Mucosa of descending colon (tissue), 3 donors: ENCODE data around the gene SYNDIG1. TPM values are rescaled to one million over a fixed set of nuclear protein-coding genes. Genes with fewer than 3 reads are reported as not detected.

Experiments
- ATAC-seq: fragments of 200-7000 bp; cut with Tn5 transposase; one replicate; pipeline ENCODE4 v1.9.1; 2020; ENCODE audit warnings: mild to moderate bottlenecking, moderate library complexity
- DNase-seq, 3 donors: peaks; one replicate each; pipeline ENCODE4 v3.0.0-alpha.2; 2020
- H3K36me3 ChIP-seq: fragments of 200-600 bp; one replicate; pipeline ENCODE4 v1.8.0; 2021; ENCODE audit warnings: low read depth, mild to moderate bottlenecking
- H3K4me1 ChIP-seq: fragments of 200-600 bp; one replicate; pipeline ENCODE4 v1.8.0; 2021; ENCODE audit warnings: low read depth, mild to moderate bottlenecking
- H3K4me3 ChIP-seq: fragments of 200-600 bp; one replicate; pipeline ENCODE4 v1.8.0; 2021; ENCODE audit warnings: mild to moderate bottlenecking
- H3K9me3 ChIP-seq: fragments of 200-600 bp; one replicate; pipeline ENCODE4 v1.8.0; 2021; ENCODE audit warnings: mild to moderate bottlenecking
- intact Hi-C, 2 donors: fragments of 100-400 bp; cut with DNase I in 1 of 2; cut with micrococcal nuclease in 1 of 2; formaldehyde crosslinking; loops; one replicate each; pipeline versions ENCODE4 v1.11.0 to v1.11.1; 2022; cut with DNase I, micrococcal nuclease
- total RNA-seq, 3 donors: library from RNA; stranded (reverse); fragmentation: NEBNext Ultra II Directional in 2 of 3; extraction: Animal tissue kit (Norgen Biotek cat#: 25700) in 2 of 3; gene quantifications; one replicate each; pipeline versions ENCODE4 v1.2.1 to v1.2.4, GENCODE V29; 2021 to 2023
- TF ChIP-seq, protein P1 (sequence below): fragments of 200-600 bp; IDR thresholded peaks from one replicate; pipeline ENCODE4 v1.8.0; 2022; ENCODE audit warnings: antibody characterized with exemption, mild to moderate bottlenecking
- donor health status: DM: no; HTN: no; CAD: no; lungs with moderate emphysema.
- donor health status: DM: no; HTN: no; CAD: no.
- donor health status: DM: no; HTN: yes; CAD: no.

The SYNDIG1 gene
- total RNA-seq, 3 donors from 2014 or later: 0.12 to 0.46 (median 0.35) TPM

DNA sequence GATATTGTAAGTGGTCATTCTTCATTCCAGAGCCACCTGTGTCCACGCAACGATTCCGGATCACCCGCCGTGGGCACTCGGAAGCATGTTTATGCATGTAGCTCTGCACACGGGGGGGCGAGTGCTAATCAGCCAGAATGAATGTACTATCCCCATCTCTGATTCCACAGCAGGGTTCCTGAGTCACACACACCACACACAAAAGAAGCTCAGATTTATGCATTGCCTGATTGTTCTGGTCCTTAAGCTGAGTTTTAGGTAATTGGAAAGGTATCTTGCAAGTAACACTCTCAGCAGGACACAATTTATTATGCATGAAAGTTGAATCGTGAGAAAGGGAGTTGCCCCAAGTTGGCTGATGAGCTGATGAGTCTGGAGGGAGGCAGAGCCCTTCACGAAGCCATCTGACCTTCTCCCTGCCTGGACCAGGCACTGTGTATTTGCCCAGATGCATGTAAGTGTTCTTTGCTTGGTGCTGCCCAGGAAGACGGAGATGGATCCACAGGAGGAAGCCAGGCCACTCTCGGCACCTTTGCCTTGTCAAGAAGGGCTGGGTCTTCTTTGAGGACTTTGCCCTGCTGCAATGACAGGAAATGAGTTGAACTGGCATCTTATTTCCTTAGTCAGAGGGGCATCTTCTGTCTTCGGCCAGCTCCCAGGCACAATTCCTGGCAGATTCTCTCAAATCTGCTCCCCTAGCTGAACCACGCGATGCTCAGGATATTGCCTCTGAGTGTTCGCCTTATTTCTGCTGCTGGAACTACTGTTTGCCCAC lies 141.1 kb downstream of the SYNDIG1 start:
- ATAC-seq (no peak), DNase-seq (no peak)
- no peaks in the 10 kb centered on the region for H3K9me3 ChIP-seq
- H3K36me3 ChIP-seq: no peaks in the 10 kb centered on the region
- no peak overlapping the region for H3K4me3 ChIP-seq
- H3K4me1 ChIP-seq: no peaks in the 10 kb centered on the region
- TF ChIP-seq, protein P1, sequence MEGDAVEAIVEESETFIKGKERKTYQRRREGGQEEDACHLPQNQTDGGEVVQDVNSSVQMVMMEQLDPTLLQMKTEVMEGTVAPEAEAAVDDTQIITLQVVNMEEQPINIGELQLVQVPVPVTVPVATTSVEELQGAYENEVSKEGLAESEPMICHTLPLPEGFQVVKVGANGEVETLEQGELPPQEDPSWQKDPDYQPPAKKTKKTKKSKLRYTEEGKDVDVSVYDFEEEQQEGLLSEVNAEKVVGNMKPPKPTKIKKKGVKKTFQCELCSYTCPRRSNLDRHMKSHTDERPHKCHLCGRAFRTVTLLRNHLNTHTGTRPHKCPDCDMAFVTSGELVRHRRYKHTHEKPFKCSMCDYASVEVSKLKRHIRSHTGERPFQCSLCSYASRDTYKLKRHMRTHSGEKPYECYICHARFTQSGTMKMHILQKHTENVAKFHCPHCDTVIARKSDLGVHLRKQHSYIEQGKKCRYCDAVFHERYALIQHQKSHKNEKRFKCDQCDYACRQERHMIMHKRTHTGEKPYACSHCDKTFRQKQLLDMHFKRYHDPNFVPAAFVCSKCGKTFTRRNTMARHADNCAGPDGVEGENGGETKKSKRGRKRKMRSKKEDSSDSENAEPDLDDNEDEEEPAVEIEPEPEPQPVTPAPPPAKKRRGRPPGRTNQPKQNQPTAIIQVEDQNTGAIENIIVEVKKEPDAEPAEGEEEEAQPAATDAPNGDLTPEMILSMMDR: no peak
- intact Hi-C loops: no loop called here

- no peak for DNase-seq
- ATAC-seq: no peak
- Histone ChIP-seq H3K4me3 (no peak overlapping the region), H3K4me1 (no peaks in the 10 kb centered on the region), H3K9me3 (no peaks in the 10 kb centered on the region), H3K36me3 (no peaks in the 10 kb centered on the region)
- TF ChIP-seq, protein P1: no peak
- intact Hi-C loops: no loop called here
These were observed 142.1 kb downstream of the SYNDIG1 start for GRCh38 chr20:24611360-24612140.

GRCh38 chr20:24612799-24613775 lies 143.7 kb downstream of the SYNDIG1 start:
- DNase-seq: no peak
- H3K9me3 ChIP-seq: no peaks in the 10 kb centered on the region
- ATAC-seq: no peak
- H3K4me3 ChIP-seq: no peak overlapping the region
- intact Hi-C loops: no loop called here
- H3K4me1 ChIP-seq: no peaks in the 10 kb centered on the region
- no peaks in the 10 kb centered on the region for H3K36me3 ChIP-seq
- TF ChIP-seq, protein P1: no peak

GRCh38 chr20:24614341-24614740 lies 144.9 kb downstream of the SYNDIG1 start:
- H3K4me3 ChIP-seq: no peak overlapping the region
- no peaks in the 10 kb centered on the region for H3K4me1 ChIP-seq
- no peak for ATAC-seq
- no peaks in the 10 kb centered on the region for H3K36me3 ChIP-seq
- no peak for DNase-seq
- TF ChIP-seq, protein P1: no peak
- H3K9me3 ChIP-seq: no peaks in the 10 kb centered on the region
- intact Hi-C loops: no loop called here

DNA sequence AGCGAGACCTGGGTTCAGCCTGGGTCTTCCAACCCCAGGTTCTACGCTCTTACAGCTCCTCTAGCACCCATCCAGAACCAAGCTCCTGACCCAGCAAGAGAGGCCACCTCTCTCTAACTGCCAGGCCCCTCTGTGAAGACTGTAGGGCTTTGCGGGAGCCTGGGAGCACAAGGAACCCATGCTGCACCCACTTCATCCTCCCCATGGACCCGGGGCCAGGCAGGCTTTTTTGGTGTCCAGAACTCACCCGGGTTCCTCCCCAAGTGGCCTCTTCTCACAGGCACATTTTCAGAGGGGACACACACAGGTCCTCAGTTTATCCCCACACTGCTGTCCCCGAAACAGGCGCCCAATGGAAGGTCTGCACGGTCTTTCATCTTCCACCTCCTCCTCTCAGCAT lies 145.9 kb downstream of the SYNDIG1 start:
- intact Hi-C loops: no loop called here
- ATAC-seq (no peak), DNase-seq (no peak)
- no peak overlapping the region for H3K4me3 ChIP-seq
- no peaks in the 10 kb centered on the region for H3K4me1 ChIP-seq
- H3K9me3 ChIP-seq: no peaks in the 10 kb centered on the region
- H3K36me3 ChIP-seq: no peaks in the 10 kb centered on the region
- TF ChIP-seq, protein P1: no peak
